Adrenal gland (tissue), 12 donors: Measurements from ENCODE around the gene YPEL2. TPM values are rescaled to one million over a fixed set of nuclear protein-coding genes. Genes with fewer than 3 reads are reported as not detected.
A peak's percentile ranks its signal among the peaks of the same experiment; 100 is the strongest.

Experiments used
- DNase-seq, 7 donors: peaks; one replicate each; pipeline ENCODE4 v3.0.0-alpha.2; 2019 to 2020
- H3K27ac ChIP-seq, 5 donors: fragments of 200-600 bp; sonication (generic) in 4 of 5; 1 replicate in 3 of 5; 2 replicates in 2 of 5; pipeline versions ENCODE4 v1.5.1 to v1.8.0; 2016 to 2020; ENCODE audit warnings: mild to moderate bottlenecking in 1 of 5
- H3K27me3 ChIP-seq: fragments of 200-600 bp; 2 replicates; pipeline ENCODE4 v1.8.0; 2021
- H3K36me3 ChIP-seq, 2 donors: fragments of 200-600 bp; replicated peaks in 1 of 2; 1 replicate in 1 of 2; 2 replicates in 1 of 2; pipeline versions ENCODE4 v1.5.1 to v1.8.0; 2018 to 2022
- H3K4me1 ChIP-seq, 2 donors: fragments of 200-600 bp; replicated peaks in 1 of 2; 1 replicate in 1 of 2; 2 replicates in 1 of 2; pipeline versions ENCODE4 v1.5.1 to v1.8.0; 2018 to 2021
- H3K4me3 ChIP-seq, 4 donors: fragments of 200-600 bp; sonication (generic) in 3 of 4; one replicate each; pipeline ENCODE4 v1.5.1; 2016 to 2018
- H3K9me3 ChIP-seq, 3 donors: fragments of 200-600 bp; sonication (generic) in 1 of 3; replicated peaks in 1 of 3; 1 replicate in 2 of 3; 2 replicates in 1 of 3; pipeline versions ENCODE4 v1.5.1 to v1.8.0; 2016 to 2021
- CTCF ChIP-seq, 6 experiments: fragments of 450-650 bp in 4 of 6; fragments of 200-600 bp in 2 of 6; sonication (generic) in 1 of 6; IDR thresholded peaks; 1 replicate in 5 of 6; 2 replicates in 1 of 6; pipeline versions ENCODE4 v1.5.1 to v1.8.0; 2016 to 2021; ENCODE audit warnings: antibody characterized with exemption in 6 of 6, mild to moderate bottlenecking in 2 of 6, moderate library complexity in 1 of 6
- POLR2A ChIP-seq, 2 donors: fragments of 450-650 bp; IDR thresholded peaks; one replicate each; pipeline ENCODE4 v1.6.1; 2017; ENCODE audit warnings: antibody characterized with exemption in 2 of 2, mild to moderate bottlenecking in 2 of 2, moderate library complexity in 1 of 2
- WGBS, 4 donors: extraction: QIAGEN DNeasy Blood & Tissue Kit in 2 of 4; methylation state at CpG; one replicate each; pipeline versions ENCODE4 v1.1.5 to v1.1.7; 2013 to 2017; 5-methylcytosine and 5-hydroxymethylcytosine counted together
- intact Hi-C, 2 donors: fragments of 100-400 bp; cut with DNase I; formaldehyde crosslinking; loops; one replicate each; pipeline versions ENCODE4 v1.14.1 to v1.15.0; 2022 to 2023
- polyA plus RNA-seq, 3 donors: library from polyadenylated mRNA; stranded (reverse); fragments of 200-250 nt in 2 of 3; fragments of 350-450 nt in 1 of 3; fragmentation: Illumina TruSeq in 1 of 3; extraction: RNeasy Lipid Tissue Mini Kit (QIAGEN cat#74804) in 1 of 3; gene quantifications; one replicate each; pipeline ENCODE4 v1.2.3, GENCODE V29; 2013 to 2014
- total RNA-seq, 9 donors: library from RNA; depleted of rRNA in 4 of 9; stranded (reverse); fragments of >200 nt in 4 of 9; fragments of 120-200 nt in 1 of 9; fragmentation: NEBNext Ultra II Directional in 1 of 9; extraction: Animal tissue kit (Norgen Biotek cat#: 25700) in 1 of 9; gene quantifications; one replicate each; pipeline versions ENCODE4 v1.1.0 to v1.2.4, GENCODE V29; 2013 to 2023
- donor health status: healthy with polysubstance abuse.
- donor health status: Bipolar disorder and iron deficiency.
- donor health status: DM: yes; HTN: yes; CAD: no.
- donor health status: DM: no; HTN: no; CAD: no.
- donor health status: DM: no; HTN: no; CAD: no.
- donor health status: DM: yes; HTN: yes; CAD: no.

Gene YPEL2
- total and polyA plus RNA-seq, 12 donors = 5.8 to 33.5 (median 18.3) TPM

DNA sequence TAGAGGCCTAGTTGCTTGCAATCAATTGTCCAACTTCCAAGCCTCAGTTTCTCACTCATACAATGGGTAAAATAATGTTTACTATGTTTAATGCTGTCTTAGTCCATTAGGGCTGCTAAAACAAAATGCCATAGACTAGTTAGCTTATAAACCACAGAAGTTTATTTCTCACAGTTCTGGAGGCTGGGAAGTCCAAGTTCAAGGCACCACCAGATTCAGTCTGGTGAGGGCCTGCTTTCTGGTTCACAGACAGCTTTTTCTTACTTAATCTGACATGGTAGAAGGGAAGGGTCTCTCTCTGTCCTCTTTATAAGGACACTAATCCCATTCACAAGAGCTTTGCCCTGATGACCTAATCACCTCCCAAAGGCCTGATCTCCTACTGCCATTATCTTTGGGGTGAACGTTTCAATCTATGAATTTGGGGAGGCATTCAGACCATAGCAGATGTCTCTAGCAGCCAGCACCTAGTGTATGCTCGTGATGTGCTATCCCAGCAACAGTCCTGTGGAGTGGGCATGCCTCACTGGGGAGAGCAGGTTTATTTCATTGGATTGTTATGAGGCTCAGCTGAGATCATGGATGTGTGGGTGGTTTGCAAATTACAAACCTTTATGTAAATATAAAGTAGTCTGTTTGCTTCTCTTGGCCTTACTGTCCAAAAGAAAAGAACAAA lies 25.2 kb downstream of the YPEL2 start:
- DNase-seq = no peak
- H3K4me3 ChIP-seq = no peak overlapping the region
- H3K9me3 ChIP-seq = no peaks in the 10 kb centered on the region
- WGBS, 4 donors = 80 to 91% (median 83%) methylated on average over 1 to 2 of the region's 2 CpGs
- TF ChIP-seq POLR2A (IDR thresholded peaks at IDR 0.05) (no peak), CTCF (IDR thresholded peaks at IDR 0.05) (no peak)
- H3K27me3 ChIP-seq = no peaks in the 10 kb centered on the region
- H3K4me1 ChIP-seq = peaks cover 22 to 59% of the 10 kb centered on the region in 2 donors
- no peaks in the 10 kb centered on the region for H3K36me3 ChIP-seq
- peak overlapping the region in 1 of 5 donors; percentile 44 for H3K27ac ChIP-seq
- intact Hi-C loops = no loop called here

DNA sequence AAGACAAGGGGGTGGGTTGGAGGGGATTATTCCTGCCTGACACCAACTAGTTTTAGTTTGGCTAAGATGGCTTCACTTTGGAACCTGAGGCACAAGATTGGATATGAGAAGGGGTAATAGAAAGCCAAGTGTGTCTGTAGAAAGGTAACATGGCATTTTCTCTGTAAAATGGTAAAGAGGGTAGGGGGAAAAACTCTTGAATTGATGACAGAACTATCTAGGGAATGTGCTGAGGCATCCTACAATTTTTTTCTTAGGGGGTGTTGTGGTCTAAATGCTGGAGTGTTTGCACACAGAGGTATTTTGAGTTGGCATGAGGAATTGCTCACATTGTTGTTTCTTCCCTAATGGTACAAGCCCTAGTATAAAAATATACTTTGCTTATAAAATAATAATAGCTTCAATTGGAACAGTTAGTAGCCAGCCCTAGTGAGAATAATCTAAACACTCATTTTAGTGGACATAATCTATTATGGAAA lies 25.8 kb downstream of the YPEL2 start:
- peaks cover 28 to 62% of the 10 kb centered on the region in 2 donors for H3K4me1 ChIP-seq
- H3K27ac ChIP-seq = peak overlapping the region in 2 of 5 donors; percentile 44 to 62
- no peaks in the 10 kb centered on the region for H3K27me3 ChIP-seq
- H3K36me3 ChIP-seq = no peaks in the 10 kb centered on the region
- TF ChIP-seq CTCF (IDR thresholded peaks at IDR 0.05) (no peak), POLR2A (IDR thresholded peaks at IDR 0.05) (no peak)
- no peak overlapping the region for H3K4me3 ChIP-seq
- intact Hi-C loops = no loop called here
- no peak for DNase-seq
- H3K9me3 ChIP-seq = no peaks in the 10 kb centered on the region

DNA sequence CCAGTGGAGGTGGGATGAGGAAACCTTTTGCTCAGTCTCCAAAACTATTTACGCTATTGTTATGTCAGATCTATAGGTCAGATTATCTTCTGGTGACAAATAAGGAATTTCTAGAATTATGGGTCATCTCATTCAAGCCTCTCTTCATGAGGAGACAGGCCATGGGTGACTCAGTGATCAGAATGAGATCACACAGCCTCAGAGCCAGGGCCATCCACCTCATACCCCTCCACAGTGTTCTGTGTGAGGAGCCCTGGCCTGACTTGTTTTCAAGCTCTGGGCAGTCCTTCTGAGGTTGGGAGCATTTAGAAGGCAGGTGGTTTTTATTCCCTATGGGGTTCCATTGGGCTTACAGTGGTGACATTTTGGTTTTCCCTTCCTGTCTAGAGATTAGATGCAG lies 26.5 kb downstream of the YPEL2 start:
- no peak overlapping the region for H3K4me3 ChIP-seq
- H3K36me3 ChIP-seq = no peaks in the 10 kb centered on the region
- intact Hi-C loops = no loop called here
- WGBS, 4 donors = 75 to 94% (median 86%) methylated on average over 1 of the region's 1 CpG
- DNase-seq = peak; percentile 64 to 80 (median 73)
- no peaks in the 10 kb centered on the region for H3K9me3 ChIP-seq
- H3K4me1 ChIP-seq = peaks cover 34 to 69% of the 10 kb centered on the region in 2 donors
- no peak for TF ChIP-seq CTCF (IDR thresholded peaks at IDR 0.05)
- peak in 1 of 2 donors; percentile 37 for TF ChIP-seq POLR2A (IDR thresholded peaks at IDR 0.05)
- no peaks in the 10 kb centered on the region for H3K27me3 ChIP-seq
- peak overlapping the region in 3 of 5 donors; percentile 40 to 62 (median 44) for H3K27ac ChIP-seq

DNA sequence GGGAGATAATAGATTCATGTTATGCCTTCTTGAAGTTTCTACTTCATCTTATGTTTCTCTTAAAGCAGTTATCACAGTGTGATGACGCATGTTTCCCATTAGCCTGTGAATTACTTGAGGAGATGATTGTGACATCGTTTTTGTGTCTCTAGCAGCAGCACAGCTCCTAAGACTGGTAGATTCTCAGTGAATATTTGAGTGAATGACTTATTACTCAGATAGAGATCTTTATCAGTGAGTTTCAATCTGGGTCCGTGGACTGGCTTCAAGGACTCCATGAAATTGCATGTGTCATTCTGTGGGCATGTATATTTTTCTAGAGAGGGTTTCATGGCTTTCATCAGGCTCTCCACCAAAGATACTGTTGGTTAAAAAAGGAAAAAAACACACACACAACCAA lies 29.9 kb downstream of the YPEL2 start:
- TF ChIP-seq POLR2A (IDR thresholded peaks at IDR 0.05) = no peak
- TF ChIP-seq CTCF (IDR thresholded peaks at IDR 0.05) = no peak
- peak in 2 of 7 donors; percentile 31 to 43 for DNase-seq
- no peak overlapping the region for H3K4me3 ChIP-seq
- H3K27me3 ChIP-seq = no peaks in the 10 kb centered on the region
- H3K27ac ChIP-seq = peak overlapping the region in 4 of 5 donors; percentile 55 to 84 (median 64)
- no peaks in the 10 kb centered on the region for H3K9me3 ChIP-seq
- no peaks in the 10 kb centered on the region for H3K36me3 ChIP-seq
- peaks cover 44 to 62% of the 10 kb centered on the region in 2 donors for H3K4me1 ChIP-seq
- WGBS, 4 donors = 31 to 50% (median 34%) methylated on average over 3 of the region's 3 CpGs
- intact Hi-C loops = no loop called here
